A673 (cell line): ENCODE results near the gene CELF4. TPM values are rescaled to one million over a fixed set of nuclear protein-coding genes. Genes with fewer than 3 reads are reported as not detected.

Experiments used
- BruUV-seq: library from RNA; stranded (reverse); fragments of 400-500 nt; replicated peaks from 2 replicates; lab custom pipeline; 2021; lab: Mats Ljungman, UMichigan
- CTCF ChIA-PET: fragments of 300-600 bp; sonication (Branson Sonifier 250); formaldehyde crosslinking; loops from one replicate; lab custom pipeline; 2022; ENCODE audit warnings: antibody characterized with exemption; lab: Charles Lee
- POLR2A ChIA-PET: fragments of 300-600 bp; sonication (Branson Sonifier 250); formaldehyde crosslinking; loops from one replicate; lab custom pipeline; 2022; ENCODE audit warnings: antibody characterized with exemption; ENCODE audit not compliant: low non-redundant PET; lab: Charles Lee
- DNase-seq: peaks from one replicate; pipeline ENCODE4 v3.0.0-alpha.2; 2015; ENCODE audit warnings: low spot score
- H3K27ac ChIP-seq: fragments of 200-600 bp; sonication (generic); 2 replicates; pipeline ENCODE4 v1.5.1; 2016; ENCODE audit warnings: mixed run types, low read depth, mild to moderate bottlenecking, mixed read lengths, antibody characterized with exemption, low read length; ENCODE audit not compliant: poor library complexity, severe bottlenecking
- H3K27me3 ChIP-seq: fragments of 200-600 bp; sonication (generic); replicated peaks from 2 replicates; pipeline ENCODE4 v1.6.1; 2017; ENCODE audit warnings: mixed run types, low read depth, mild to moderate bottlenecking, mixed read lengths, antibody characterized with exemption, low read length; ENCODE audit not compliant: insufficient read depth, poor library complexity
- H3K36me3 ChIP-seq: fragments of 200-600 bp; sonication (generic); 2 replicates; pipeline ENCODE4 v1.6.1; 2016; ENCODE audit warnings: mixed run types, mild to moderate bottlenecking, mixed read lengths, antibody characterized with exemption, low read length; ENCODE audit not compliant: insufficient read depth, poor library complexity, severe bottlenecking
- H3K4me1 ChIP-seq: fragments of 200-600 bp; sonication (generic); 2 replicates; pipeline ENCODE4 v1.6.1; 2017; ENCODE audit warnings: mixed run types, mild to moderate bottlenecking, mixed read lengths, antibody characterized with exemption, low read length; ENCODE audit not compliant: insufficient read depth, poor library complexity, severe bottlenecking
- H3K4me3 ChIP-seq: fragments of 200-600 bp; sonication (generic); 2 replicates; pipeline ENCODE4 v1.5.1; 2016; ENCODE audit warnings: low read depth, mixed run types, mild to moderate bottlenecking, mixed read lengths, low read length; ENCODE audit not compliant: poor library complexity, severe bottlenecking
- H3K9me3 ChIP-seq: fragments of 200-600 bp; sonication (generic); 2 replicates; pipeline ENCODE4 v1.6.1; 2016; ENCODE audit warnings: mixed run types, low read depth, mild to moderate bottlenecking, mixed read lengths, antibody characterized with exemption, low read length; ENCODE audit not compliant: poor library complexity, severe bottlenecking
- CTCF ChIP-seq: fragments of 300-800, 200-600 bp; sonication (generic); conservative IDR thresholded peaks from 2 replicates; pipeline ENCODE4 v1.5.1; 2017; ENCODE audit warnings: low read depth, mild to moderate bottlenecking, antibody characterized with exemption, low read length, moderate library complexity, mixed read lengths
- EZH2 ChIP-seq: fragments of 200-600 bp; sonication (generic); IDR thresholded peaks from 2 replicates; pipeline ENCODE4 v1.6.1; 2017; ENCODE audit warnings: borderline replicate concordance, low read depth, mild to moderate bottlenecking, mixed read lengths, antibody characterized with exemption, low read length; ENCODE audit not compliant: poor library complexity, severe bottlenecking
- intact Hi-C: fragments of 100-400 bp; cut with micrococcal nuclease; formaldehyde crosslinking; loops from one replicate; pipeline ENCODE4 v1.10.0; 2022; ENCODE audit not compliant: unreplicated experiment
- total RNA-seq: library from RNA; stranded (reverse); gene quantifications from 2 replicates; pipeline ENCODE4 v1.2.3, GENCODE V29; 2021

The CELF4 gene
- total RNA-seq, 1 experiment from 2014 or later: not detected

GRCh38 chr18:37265382-37265781, 300.2 kb downstream of the CELF4 start:
- Histone ChIP-seq H3K27ac (no peak overlapping the region), H3K36me3 (no peaks in the 10 kb centered on the region), H3K4me1 (no peaks in the 10 kb centered on the region), H3K27me3 (peaks cover 5% of the 10 kb centered on the region), H3K4me3 (no peak overlapping the region), H3K9me3 (no peaks in the 10 kb centered on the region)
- DNase-seq: no peak
- intact Hi-C loops: no loop called here
- TF ChIP-seq CTCF (no peak), EZH2 (no peak)
- ChIA-PET CTCF (no interaction called here), POLR2A (no interaction called here)
- BruUV-seq: no TSS peak

- H3K27me3 ChIP-seq: peaks cover 9% of the 10 kb centered on the region
- DNase-seq: no peak
- no peaks in the 10 kb centered on the region for H3K9me3 ChIP-seq
- POLR2A ChIA-PET: no interaction called here
- no peak overlapping the region for H3K27ac ChIP-seq
- TF ChIP-seq CTCF: no peak
- TF ChIP-seq EZH2: no peak
- H3K36me3 ChIP-seq: no peaks in the 10 kb centered on the region
- CTCF ChIA-PET: no interaction called here
- H3K4me1 ChIP-seq: no peaks in the 10 kb centered on the region
- no peak overlapping the region for H3K4me3 ChIP-seq
- no TSS peak for BruUV-seq
- intact Hi-C loops: no loop called here
Measured at GRCh38 chr18:37264956-37265355, 300.6 kb downstream of the CELF4 start.

GRCh38 chr18:37261988-37262387, 303.6 kb downstream of the CELF4 start:
- DNase-seq: no peak
- no peaks in the 10 kb centered on the region for H3K9me3 ChIP-seq
- intact Hi-C loops: no loop called here
- no peaks in the 10 kb centered on the region for H3K4me1 ChIP-seq
- BruUV-seq: no TSS peak
- POLR2A ChIA-PET: no interaction called here
- H3K27me3 ChIP-seq: peaks cover 34% of the 10 kb centered on the region
- H3K4me3 ChIP-seq: no peak overlapping the region
- no peak overlapping the region for H3K27ac ChIP-seq
- CTCF ChIA-PET: no interaction called here
- H3K36me3 ChIP-seq: no peaks in the 10 kb centered on the region
- no peak for TF ChIP-seq CTCF
- TF ChIP-seq EZH2: no peak
